ENCODE results near the gene ATP2B1. TPM values are rescaled to one million over a fixed set of nuclear protein-coding genes. Genes with fewer than 3 reads are reported as not detected.

The ATP2B1 gene
- total RNA-seq, 4 donors from 2014 or later: 31.8 to 97.3 (median 74.5) TPM

DNA sequence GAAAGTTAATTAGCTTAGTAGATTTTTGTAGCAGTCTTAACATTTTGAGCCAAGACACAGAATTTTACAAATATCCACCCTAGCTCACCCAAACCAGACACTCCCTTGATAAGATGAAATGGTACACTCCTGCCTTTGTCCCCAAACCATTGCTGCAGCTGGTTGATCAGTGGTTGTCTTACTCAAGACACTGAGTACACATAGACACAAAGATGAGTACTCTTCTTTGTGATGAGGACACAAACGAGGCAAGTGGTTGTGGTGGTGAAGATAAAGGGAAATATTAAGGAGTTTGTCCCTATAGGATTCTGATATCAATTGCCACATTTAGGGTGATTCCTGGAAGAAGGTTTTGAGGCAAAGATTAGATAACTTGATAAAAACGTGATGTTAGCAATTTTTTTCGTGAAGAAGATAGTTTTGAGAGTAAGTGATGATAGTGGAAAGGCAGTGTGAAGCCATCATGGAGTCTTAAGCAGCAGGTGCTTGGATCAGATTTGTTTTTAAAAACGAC, 21.4 kb upstream of the ATP2B1 start:
- WGBS: 79% methylated on average over 4 of the region's 4 CpGs
- H3K27ac ChIP-seq: no peak overlapping the region
- TF ChIP-seq EP300 (IDR thresholded peaks at IDR 0.05) (no peak), POLR2A (IDR thresholded peaks at IDR 0.05) (no peak), POLR2AphosphoS5 (IDR thresholded peaks at IDR 0.05) (no peak), CTCF (IDR thresholded peaks at IDR 0.05) (no peak)

DNA sequence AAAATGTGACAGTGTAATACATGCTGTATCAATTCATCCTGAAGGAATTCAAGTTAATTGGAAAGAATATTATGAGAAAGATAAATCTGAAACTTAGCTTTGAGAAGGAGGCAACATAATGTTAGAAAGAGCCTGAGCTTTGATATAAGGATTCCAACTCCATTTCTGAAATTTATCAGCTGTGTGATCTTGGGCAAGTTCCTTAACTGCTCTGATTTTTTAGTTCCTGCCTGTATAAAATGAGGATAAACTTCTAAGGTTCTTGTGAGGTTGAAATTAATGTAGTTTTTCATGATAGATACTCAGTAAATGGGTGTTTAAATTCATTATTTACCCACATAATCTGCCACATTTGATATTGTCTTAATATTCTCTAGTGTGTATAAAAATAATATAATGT, 14.6 kb upstream of the ATP2B1 start:
- no peaks in the 10 kb centered on the region for H3K4me1 ChIP-seq
- no peak overlapping the region for H3K4me3 ChIP-seq
- no peak for TF ChIP-seq EP300 (IDR thresholded peaks at IDR 0.05)
- H3K27ac ChIP-seq: no peak overlapping the region
- no peaks in the 10 kb centered on the region for H3K27me3 ChIP-seq
- DNase-seq (ENCODE audit: low spot score in 2 of 2): no peak
- H3K9me3 ChIP-seq: no peaks in the 10 kb centered on the region
- no peaks in the 10 kb centered on the region for H3K36me3 ChIP-seq

More for the DNA sequence above, 21.4 kb upstream of the ATP2B1 start:
- Histone ChIP-seq H3K27me3 (no peaks in the 10 kb centered on the region), H3K36me3 (no peaks in the 10 kb centered on the region), H3K9me3 (no peaks in the 10 kb centered on the region), H3K4me3 (no peak overlapping the region), H3K4me1 (peaks cover 6% of the 10 kb centered on the region)
- DNase-seq (ENCODE audit: low spot score in 2 of 2): no peak

DNA sequence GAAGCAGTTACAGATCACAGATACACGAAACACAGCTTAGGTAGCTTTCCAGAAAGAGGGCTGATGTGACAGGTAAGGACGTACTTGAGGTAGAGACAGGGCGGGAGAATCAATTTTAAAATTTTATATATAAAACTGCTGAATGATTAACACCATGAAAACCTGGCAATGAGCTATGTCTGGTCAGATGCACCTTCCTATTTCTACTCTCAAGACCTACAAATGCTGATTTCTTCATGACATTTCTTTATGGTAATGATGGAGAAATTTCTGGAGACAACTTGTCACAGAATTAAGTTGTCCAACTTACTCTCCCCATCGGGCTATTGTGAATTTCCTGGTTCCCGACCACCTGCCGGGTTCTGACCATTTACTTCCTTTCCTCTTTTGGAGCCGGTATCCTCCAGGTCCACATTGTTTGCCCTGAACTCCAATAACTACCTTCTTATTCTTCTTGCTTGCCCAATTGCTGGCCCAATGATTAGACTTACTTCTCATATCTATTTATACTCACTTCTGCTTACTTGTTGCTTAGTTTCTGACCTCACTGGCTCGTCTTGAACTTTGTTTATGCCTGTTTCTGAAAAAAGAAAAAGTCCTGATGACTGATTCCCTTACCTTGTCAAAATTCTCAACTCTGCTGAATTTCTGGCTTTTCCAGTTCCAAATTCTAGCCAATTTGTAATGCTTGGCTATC, 12.8 kb upstream of the ATP2B1 start:
- 80% methylated on average over 8 of the region's 8 CpGs for WGBS

GRCh38 chr12:89717759-89718523, 9.3 kb upstream of the ATP2B1 start:
- Histone ChIP-seq H3K4me1 (no peaks in the 10 kb centered on the region), H3K9me3 (no peaks in the 10 kb centered on the region), H3K36me3 (no peaks in the 10 kb centered on the region), H3K27me3 (no peaks in the 10 kb centered on the region), H3K27ac (no peak overlapping the region), H3K4me3 (no peak overlapping the region)
- WGBS: 86% methylated on average over 2 of the region's 2 CpGs
- no peak for TF ChIP-seq POLR2AphosphoS5 (IDR thresholded peaks at IDR 0.05)
- no peak for TF ChIP-seq POLR2A (IDR thresholded peaks at IDR 0.05)
- no peak for TF ChIP-seq CTCF (IDR thresholded peaks at IDR 0.05)
- DNase-seq (ENCODE audit: low spot score in 2 of 2): no peak

More for the DNA sequence above, 12.8 kb upstream of the ATP2B1 start:
- no peaks in the 10 kb centered on the region for H3K36me3 ChIP-seq
- TF ChIP-seq POLR2A (IDR thresholded peaks at IDR 0.05): no peak
- no peak for TF ChIP-seq EP300 (IDR thresholded peaks at IDR 0.05)
- TF ChIP-seq CTCF (IDR thresholded peaks at IDR 0.05): no peak
- TF ChIP-seq POLR2AphosphoS5 (IDR thresholded peaks at IDR 0.05): no peak
- H3K4me3 ChIP-seq: no peak overlapping the region
- no peaks in the 10 kb centered on the region for H3K9me3 ChIP-seq
- no peaks in the 10 kb centered on the region for H3K27me3 ChIP-seq
- H3K4me1 ChIP-seq: no peaks in the 10 kb centered on the region
- no peak overlapping the region for H3K27ac ChIP-seq
- no peak for DNase-seq (ENCODE audit: low spot score in 2 of 2)

DNA sequence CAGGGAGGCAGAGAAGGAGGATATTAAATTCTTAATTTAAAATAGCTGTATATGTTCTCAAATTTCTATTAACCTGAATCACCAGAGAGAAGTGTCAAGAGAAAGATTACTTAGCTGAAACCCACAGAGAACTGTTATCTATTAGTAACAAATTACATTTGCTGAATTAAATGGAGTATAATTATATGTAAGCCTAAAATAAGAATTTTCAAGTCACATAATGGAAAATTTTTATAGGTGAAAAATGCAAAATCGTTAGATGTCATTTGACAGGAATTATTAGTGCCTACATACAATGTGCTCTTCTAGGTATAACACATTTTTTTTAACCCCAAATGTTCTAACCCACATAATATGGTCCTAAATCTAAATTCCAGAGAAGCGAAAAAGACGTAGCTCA, 4.1 kb upstream of the ATP2B1 start:
- Histone ChIP-seq H3K4me1 (peaks cover 10% of the 10 kb centered on the region), H3K4me3 (no peak overlapping the region), H3K27me3 (no peaks in the 10 kb centered on the region), H3K36me3 (no peaks in the 10 kb centered on the region), H3K27ac (no peak overlapping the region), H3K9me3 (no peaks in the 10 kb centered on the region)
- 90% methylated on average over 3 of the region's 3 CpGs for WGBS
- DNase-seq (ENCODE audit: low spot score in 2 of 2): no peak
- TF ChIP-seq CTCF (IDR thresholded peaks at IDR 0.05): no peak
- TF ChIP-seq EP300 (IDR thresholded peaks at IDR 0.05): no peak
- TF ChIP-seq POLR2AphosphoS5 (IDR thresholded peaks at IDR 0.05): no peak

Data from suprapubic skin (tissue), 4 donors.